ENCODE measurements around the gene CCDC194.

The CCDC194 gene

GRCh38 chr19:17415121-17415520 lies 21.1 kb upstream of the CCDC194 start:
- TF ChIP-seq, protein P1, sequence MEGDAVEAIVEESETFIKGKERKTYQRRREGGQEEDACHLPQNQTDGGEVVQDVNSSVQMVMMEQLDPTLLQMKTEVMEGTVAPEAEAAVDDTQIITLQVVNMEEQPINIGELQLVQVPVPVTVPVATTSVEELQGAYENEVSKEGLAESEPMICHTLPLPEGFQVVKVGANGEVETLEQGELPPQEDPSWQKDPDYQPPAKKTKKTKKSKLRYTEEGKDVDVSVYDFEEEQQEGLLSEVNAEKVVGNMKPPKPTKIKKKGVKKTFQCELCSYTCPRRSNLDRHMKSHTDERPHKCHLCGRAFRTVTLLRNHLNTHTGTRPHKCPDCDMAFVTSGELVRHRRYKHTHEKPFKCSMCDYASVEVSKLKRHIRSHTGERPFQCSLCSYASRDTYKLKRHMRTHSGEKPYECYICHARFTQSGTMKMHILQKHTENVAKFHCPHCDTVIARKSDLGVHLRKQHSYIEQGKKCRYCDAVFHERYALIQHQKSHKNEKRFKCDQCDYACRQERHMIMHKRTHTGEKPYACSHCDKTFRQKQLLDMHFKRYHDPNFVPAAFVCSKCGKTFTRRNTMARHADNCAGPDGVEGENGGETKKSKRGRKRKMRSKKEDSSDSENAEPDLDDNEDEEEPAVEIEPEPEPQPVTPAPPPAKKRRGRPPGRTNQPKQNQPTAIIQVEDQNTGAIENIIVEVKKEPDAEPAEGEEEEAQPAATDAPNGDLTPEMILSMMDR (conservative IDR thresholded peaks at IDR 0.05) = no peak
- no peak overlapping the region for H3K27ac ChIP-seq

GRCh38 chr19:17414097-17414496 lies 20.1 kb upstream of the CCDC194 start:
- TF ChIP-seq, protein P1 (conservative IDR thresholded peaks at IDR 0.05) = no peak
- no peak overlapping the region for H3K27ac ChIP-seq

GRCh38 chr19:17411801-17412200 lies 17.8 kb upstream of the CCDC194 start:
- H3K27ac ChIP-seq = no peak overlapping the region
- TF ChIP-seq, protein P1 (conservative IDR thresholded peaks at IDR 0.05) = no peak

DNA sequence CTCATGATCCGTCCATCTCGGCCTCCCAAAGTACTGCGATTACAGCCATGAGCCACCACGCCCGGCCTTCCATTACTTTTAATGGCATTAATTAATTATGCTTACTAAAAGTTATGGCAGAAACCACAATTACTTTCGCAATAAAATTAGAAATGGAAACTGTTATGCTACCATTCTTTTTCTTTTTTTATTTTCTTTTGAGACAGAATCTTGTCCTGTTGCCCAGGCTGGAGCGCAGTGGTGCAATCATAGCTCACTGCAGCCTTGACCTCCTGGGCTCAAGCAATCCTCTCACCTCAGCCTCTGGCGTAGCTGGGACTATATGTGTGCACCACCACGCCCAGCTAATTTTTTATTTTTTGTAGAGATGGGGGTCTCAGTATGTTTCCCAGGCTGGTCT lies 16.0 kb upstream of the CCDC194 start:
- no peak overlapping the region for H3K27ac ChIP-seq
- TF ChIP-seq, protein P1 (conservative IDR thresholded peaks at IDR 0.05) = no peak

- TF ChIP-seq, protein P1 (conservative IDR thresholded peaks at IDR 0.05) = no peak
- no peak overlapping the region for H3K27ac ChIP-seq
Measured at GRCh38 chr19:17406887-17407196, 12.8 kb upstream of the CCDC194 start.

DNA sequence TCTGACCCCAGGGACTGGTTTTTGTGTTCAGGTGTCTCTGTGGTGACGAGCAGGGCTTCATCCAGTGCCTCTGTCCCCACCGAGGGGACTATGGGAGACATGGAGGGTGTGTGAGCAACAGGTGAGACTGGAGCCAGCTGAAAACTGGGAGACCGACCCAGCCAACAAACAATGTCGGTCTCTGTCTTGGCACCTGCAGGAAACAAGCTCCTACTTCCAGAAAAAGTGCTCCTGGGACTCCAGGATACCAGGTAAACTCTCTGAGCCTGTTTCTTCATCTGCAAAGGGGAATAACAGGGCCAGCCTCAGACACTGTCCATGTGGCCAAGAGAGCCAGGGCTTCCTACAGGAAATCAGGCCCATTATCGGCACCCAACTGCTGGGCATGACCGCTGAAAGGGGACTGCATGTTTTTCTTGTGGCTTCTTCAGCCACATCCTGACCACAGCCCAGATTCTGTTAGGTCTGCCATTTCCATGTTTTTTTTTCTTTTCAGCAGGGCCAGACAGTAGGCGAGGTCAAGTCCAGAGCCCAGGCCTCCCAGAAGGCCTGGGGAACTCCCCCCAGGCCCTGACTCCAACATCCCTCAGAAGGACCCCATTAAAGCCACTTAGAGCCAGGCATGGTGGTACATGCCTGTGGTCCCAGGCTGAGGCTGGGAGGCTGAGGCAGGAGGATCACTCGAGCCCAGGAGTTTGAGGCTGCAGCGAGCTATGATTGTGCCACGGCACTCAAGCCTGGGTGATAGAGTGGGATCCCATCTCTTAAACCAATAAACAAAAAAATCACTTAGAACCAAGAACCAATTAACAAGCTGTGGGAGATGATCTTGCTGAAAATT lies 12.3 kb upstream of the CCDC194 start:
- no peak overlapping the region for H3K27ac ChIP-seq
- TF ChIP-seq, protein P1 (conservative IDR thresholded peaks at IDR 0.05) = no peak

- H3K27ac ChIP-seq = no peak within 1 kb of the TSS
- TF ChIP-seq, protein P1 (conservative IDR thresholded peaks at IDR 0.05) = no peak
Measured at GRCh38 chr19:17405250-17406045, 11.5 kb upstream of the CCDC194 start, which contains the start of gene BST2. Gene BST2, minus strand, starts transcription at chr19:17405630. Its CDS starts 55 bp downstream, at chr19:17405575.

Data from VCaP (cell line).